Gastroesophageal sphincter (tissue), 4 donors: ENCODE results near the gene RIPK3. TPM values are rescaled to one million over a fixed set of nuclear protein-coding genes. Genes with fewer than 3 reads are reported as not detected.
A peak's percentile ranks its signal among the peaks of the same experiment; 100 is the strongest.
"Not testable (repeated sequence)": the region's sequence is repeated elsewhere in the genome, so short reads cannot be mapped to it uniquely, and the experiment has no call there.

Experiments
- ATAC-seq: fragments of 150-250 bp; one replicate; pipeline ENCODE4 v1.9.1; 2016; ENCODE audit warnings: mild to moderate bottlenecking, moderate library complexity
- H3K27ac ChIP-seq, 4 donors: fragments of 200-600 bp; sonication (generic) in 3 of 4; 1 replicate in 3 of 4; 2 replicates in 1 of 4; pipeline ENCODE4 v1.5.1; 2016 to 2019
- H3K27me3 ChIP-seq: fragments of 200-600 bp; sonication (generic); one replicate; pipeline ENCODE4 v1.5.1; 2019
- H3K36me3 ChIP-seq, 2 donors: fragments of 200-600 bp; sonication (generic); one replicate each; pipeline ENCODE4 v1.5.1; 2019; ENCODE audit warnings: control low read depth in 1 of 2
- H3K4me1 ChIP-seq, 3 donors: fragments of 200-600 bp; sonication (generic); 1 replicate in 2 of 3; 2 replicates in 1 of 3; pipeline ENCODE4 v1.5.1; 2016 to 2019; ENCODE audit warnings: control low read depth in 2 of 3
- H3K4me3 ChIP-seq, 2 donors: fragments of 200-600 bp; sonication (generic); one replicate each; pipeline ENCODE4 v1.5.1; 2019; ENCODE audit warnings: mild to moderate bottlenecking in 1 of 2, moderate library complexity in 1 of 2
- H3K9me3 ChIP-seq, 3 donors: fragments of 200-600 bp; sonication (generic); one replicate each; pipeline ENCODE4 v1.5.1; 2017 to 2019; ENCODE audit warnings: control low read depth in 2 of 3
- EP300 ChIP-seq: sonication (generic); formaldehyde crosslinking; IDR thresholded peaks from one replicate; pipeline ENCODE4 v1.6.1; 2017; ENCODE audit warnings: antibody characterized with exemption, mild to moderate bottlenecking
- POLR2A ChIP-seq, 2 donors: fragments of 450-650 bp; IDR thresholded peaks; one replicate each; pipeline ENCODE4 v1.6.1; 2017; ENCODE audit warnings: antibody characterized with exemption in 2 of 2, mild to moderate bottlenecking in 2 of 2, moderate library complexity in 1 of 2
- POLR2AphosphoS5 ChIP-seq: sonication (generic); formaldehyde crosslinking; IDR thresholded peaks from one replicate; pipeline ENCODE4 v1.6.1; 2017; ENCODE audit warnings: antibody characterized with exemption
- WGBS, 2 donors: methylation state at CpG; one replicate each; pipeline ENCODE4 v1.1.5; 2018; ENCODE audit warnings: low coverage in 1 of 2; 5-methylcytosine and 5-hydroxymethylcytosine counted together
- total RNA-seq, 4 donors: library from RNA; depleted of rRNA; stranded (reverse); fragments of >200 nt; gene quantifications; one replicate each; pipeline ENCODE4 v1.1.0, GENCODE V29; 2016
- TF ChIP-seq, protein P1 (sequence below), 4 experiments: fragments of 200-600 bp in 2 of 4; fragments of 450-650 bp in 2 of 4; sonication (generic) in 1 of 4; IDR thresholded peaks; one replicate each; pipeline ENCODE4 v1.5.1; 2017 to 2019; ENCODE audit warnings: antibody characterized with exemption in 4 of 4, mild to moderate bottlenecking in 2 of 4, moderate library complexity in 2 of 4

The RIPK3 gene
- total RNA-seq, 4 donors from 2014 or later: 3.1 to 8.9 (median 3.9) TPM

GRCh38 chr14:24377126-24377525 is 37.3 kb upstream of the RIPK3 start:
- H3K36me3 ChIP-seq: peaks cover 0 to 60% of the 10 kb centered on the region in 2 donors
- peaks cover 0 to 28% (median 4%) of the 10 kb centered on the region in 3 donors for H3K4me1 ChIP-seq
- no peak overlapping the region for H3K27ac ChIP-seq
- no peaks in the 10 kb centered on the region for H3K27me3 ChIP-seq
- no peak for TF ChIP-seq EP300
- no peak for TF ChIP-seq POLR2A (IDR thresholded peaks at IDR 0.05)
- no peak for TF ChIP-seq POLR2AphosphoS5
- TF ChIP-seq, protein P1, sequence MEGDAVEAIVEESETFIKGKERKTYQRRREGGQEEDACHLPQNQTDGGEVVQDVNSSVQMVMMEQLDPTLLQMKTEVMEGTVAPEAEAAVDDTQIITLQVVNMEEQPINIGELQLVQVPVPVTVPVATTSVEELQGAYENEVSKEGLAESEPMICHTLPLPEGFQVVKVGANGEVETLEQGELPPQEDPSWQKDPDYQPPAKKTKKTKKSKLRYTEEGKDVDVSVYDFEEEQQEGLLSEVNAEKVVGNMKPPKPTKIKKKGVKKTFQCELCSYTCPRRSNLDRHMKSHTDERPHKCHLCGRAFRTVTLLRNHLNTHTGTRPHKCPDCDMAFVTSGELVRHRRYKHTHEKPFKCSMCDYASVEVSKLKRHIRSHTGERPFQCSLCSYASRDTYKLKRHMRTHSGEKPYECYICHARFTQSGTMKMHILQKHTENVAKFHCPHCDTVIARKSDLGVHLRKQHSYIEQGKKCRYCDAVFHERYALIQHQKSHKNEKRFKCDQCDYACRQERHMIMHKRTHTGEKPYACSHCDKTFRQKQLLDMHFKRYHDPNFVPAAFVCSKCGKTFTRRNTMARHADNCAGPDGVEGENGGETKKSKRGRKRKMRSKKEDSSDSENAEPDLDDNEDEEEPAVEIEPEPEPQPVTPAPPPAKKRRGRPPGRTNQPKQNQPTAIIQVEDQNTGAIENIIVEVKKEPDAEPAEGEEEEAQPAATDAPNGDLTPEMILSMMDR (IDR thresholded peaks at IDR 0.05): no peak
- no peaks in the 10 kb centered on the region for H3K9me3 ChIP-seq
- H3K4me3 ChIP-seq: no peak overlapping the region
- WGBS, 2 donors: 83% methylated on average over 1 of the region's 7 CpGs; no CpG with 5 or more reads in 1 of the 2 donors
- ATAC-seq: no peak

- no peaks in the 10 kb centered on the region for H3K9me3 ChIP-seq
- peaks cover 0 to 33% (median 4%) of the 10 kb centered on the region in 3 donors for H3K4me1 ChIP-seq
- TF ChIP-seq POLR2A (IDR thresholded peaks at IDR 0.05) (no peak), EP300 (no peak), POLR2AphosphoS5 (no peak)
- TF ChIP-seq, protein P1 (IDR thresholded peaks at IDR 0.05): no peak
- no peaks in the 10 kb centered on the region for H3K27me3 ChIP-seq
- H3K27ac ChIP-seq: no peak overlapping the region
- no peak overlapping the region for H3K4me3 ChIP-seq
- peaks cover 0 to 66% of the 10 kb centered on the region in 2 donors for H3K36me3 ChIP-seq
- 12 to 60% methylated on average over 1 to 4 of the region's 16 CpGs for WGBS, 2 donors
- ATAC-seq: no peak
Observed at GRCh38 chr14:24376448-24377070, 36.8 kb upstream of the RIPK3 start.

- Histone ChIP-seq H3K4me3 (no peak overlapping the region), H3K27me3 (no peaks in the 10 kb centered on the region), H3K9me3 (no peaks in the 10 kb centered on the region), H3K36me3 (peaks cover 0 to 63% of the 10 kb centered on the region in 2 donors), H3K27ac (peak overlapping the region in 3 of 4 donors; percentile 7 to 46 (median 42)), H3K4me1 (peaks cover 0 to 65% (median 10%) of the 10 kb centered on the region in 3 donors)
- no peak for ATAC-seq
- 36 to 69% methylated on average over 2 to 9 of the region's 12 CpGs for WGBS, 2 donors
- TF ChIP-seq EP300 (no peak), POLR2AphosphoS5 (no peak), POLR2A (IDR thresholded peaks at IDR 0.05) (no peak)
- TF ChIP-seq, protein P1 (IDR thresholded peaks at IDR 0.05): no peak
Observed at GRCh38 chr14:24372701-24373416, 33.1 kb upstream of the RIPK3 start.

GRCh38 chr14:24371605-24372004 is 31.8 kb upstream of the RIPK3 start:
- 73 to 77% methylated on average over 2 to 3 of the region's 3 CpGs for WGBS, 2 donors
- ATAC-seq, H3K9me3 ChIP-seq, H3K27me3 ChIP-seq, H3K4me3 ChIP-seq: not testable (repeated sequence)
- H3K27ac ChIP-seq: peak overlapping the region in 1 of 4 donors; percentile 42
- H3K36me3 ChIP-seq: peaks cover 0 to 50% of the 10 kb centered on the region in 2 donors
- peaks cover 0 to 64% (median 6%) of the 10 kb centered on the region in 3 donors for H3K4me1 ChIP-seq

GRCh38 chr14:24370748-24371147 is 31.0 kb upstream of the RIPK3 start:
- Histone ChIP-seq H3K27ac (peak overlapping the region in 2 of 4 donors; percentile 97 to 99), H3K4me1 (peaks cover 0 to 71% (median 11%) of the 10 kb centered on the region in 3 donors), H3K27me3 (no peaks in the 10 kb centered on the region), H3K4me3 (no peak overlapping the region), H3K36me3 (peaks cover 0 to 42% of the 10 kb centered on the region in 2 donors), H3K9me3 (no peaks in the 10 kb centered on the region)
- ATAC-seq: no peak
- TF ChIP-seq POLR2AphosphoS5 (no peak), EP300 (no peak), POLR2A (IDR thresholded peaks at IDR 0.05) (no peak)
- 70 to 83% methylated on average over 1 of the region's 1 CpG for WGBS, 2 donors
